ENCODE measurements around the gene TSPO2. TPM values are rescaled to one million over a fixed set of nuclear protein-coding genes. Genes with fewer than 3 reads are reported as not detected.
A peak's percentile ranks its signal among the peaks of the same experiment; 100 is the strongest.

The TSPO2 gene
- total RNA-seq, 1 donor from 2014 or later, result not detected

- Mint-ChIP-seq H3K4me1 (peaks cover 13% of the 10 kb centered on the region), H3K27me3 (no peaks in the 10 kb centered on the region), H3K27ac (no peak overlapping the region), H3K4me3 (no peak overlapping the region), H3K36me3 (ENCODE audit: low read depth) (no peaks in the 10 kb centered on the region), H3K9me3 (no peaks in the 10 kb centered on the region)
- no peak for DNase-seq
- intact Hi-C loops (cut with micrococcal nuclease), result no loop called here
Observed at GRCh38 chr6:41036186-41036585, 6.1 kb upstream of the TSPO2 start.

- DNase-seq, result no peak
- H3K4me3 Mint-ChIP-seq, result no peak overlapping the region
- H3K27ac Mint-ChIP-seq, result no peak overlapping the region
- intact Hi-C loops (cut with micrococcal nuclease), result no loop called here
- no peaks in the 10 kb centered on the region for H3K27me3 Mint-ChIP-seq
- no peaks in the 10 kb centered on the region for H3K36me3 Mint-ChIP-seq (ENCODE audit: low read depth)
- no peaks in the 10 kb centered on the region for H3K9me3 Mint-ChIP-seq
- peaks cover 12% of the 10 kb centered on the region for H3K4me1 Mint-ChIP-seq
Observed at GRCh38 chr6:41036601-41037000, 5.7 kb upstream of the TSPO2 start.

DNA sequence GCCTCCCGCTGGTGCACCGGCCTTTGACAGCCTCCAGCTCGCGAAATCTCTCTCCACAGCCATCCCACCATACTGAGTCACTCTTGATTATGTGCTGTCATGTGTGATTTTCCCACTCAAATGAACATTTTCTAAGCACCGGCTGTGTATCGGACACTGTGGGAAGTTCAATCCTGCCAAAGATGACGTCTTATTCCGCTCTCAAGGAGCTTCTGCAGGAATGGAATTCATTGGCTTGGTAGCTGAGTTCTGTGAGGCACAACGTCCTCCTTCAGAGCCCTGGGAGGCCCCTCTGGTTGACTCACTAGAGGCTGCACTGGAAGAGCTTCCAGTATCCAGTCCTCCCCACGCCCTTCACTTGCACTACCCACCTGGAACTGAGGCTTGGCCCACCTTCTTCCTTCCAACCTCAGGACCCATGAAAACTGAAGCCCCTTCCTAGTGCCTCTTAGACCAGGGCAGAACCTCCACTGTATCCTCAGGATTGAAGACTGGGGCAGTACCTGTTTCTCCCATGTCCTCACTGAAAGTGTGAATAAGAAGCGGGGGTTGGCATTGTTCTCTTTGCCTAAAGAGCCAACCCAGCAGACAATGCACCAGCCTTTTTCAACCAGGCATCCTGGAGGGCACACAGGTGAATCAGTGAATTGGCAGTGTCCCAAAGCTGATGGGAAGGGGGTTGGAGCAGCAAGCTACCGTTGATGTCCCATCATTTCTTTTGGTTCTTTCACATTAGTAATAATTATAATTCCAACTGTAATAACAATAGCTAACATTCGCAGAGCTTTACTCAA is 5.0 kb upstream of the TSPO2 start:
- Mint-ChIP-seq H3K27ac (no peak overlapping the region), H3K9me3 (no peaks in the 10 kb centered on the region), H3K27me3 (no peaks in the 10 kb centered on the region), H3K4me1 (peaks cover 12% of the 10 kb centered on the region), H3K36me3 (ENCODE audit: low read depth) (no peaks in the 10 kb centered on the region), H3K4me3 (no peak overlapping the region)
- intact Hi-C loops (cut with micrococcal nuclease), result no loop called here
- DNase-seq, result no peak

- H3K4me1 Mint-ChIP-seq, result peaks cover 12% of the 10 kb centered on the region
- H3K4me3 Mint-ChIP-seq, result no peak overlapping the region
- no peaks in the 10 kb centered on the region for H3K27me3 Mint-ChIP-seq
- intact Hi-C loops (cut with micrococcal nuclease), result no loop called here
- H3K36me3 Mint-ChIP-seq (ENCODE audit: low read depth), result no peaks in the 10 kb centered on the region
- no peak for DNase-seq
- no peak overlapping the region for H3K27ac Mint-ChIP-seq
- no peaks in the 10 kb centered on the region for H3K9me3 Mint-ChIP-seq
Observed at GRCh38 chr6:41038205-41038604, 4.1 kb upstream of the TSPO2 start.

- intact Hi-C loops (cut with micrococcal nuclease), result loop anchor here (1.0 kb wide), 1 partner anchor 11 kb away; no protein-coding TSS in a partner anchor
- H3K4me1 Mint-ChIP-seq, result peaks cover 12% of the 10 kb centered on the region
- H3K4me3 Mint-ChIP-seq, result no peak within 1 kb of the TSS
- no peaks in the 10 kb centered on the region for H3K36me3 Mint-ChIP-seq (ENCODE audit: low read depth)
- DNase-seq, result peak; percentile 90
- H3K27ac Mint-ChIP-seq, result no peak within 1 kb of the TSS
- H3K27me3 Mint-ChIP-seq, result no peaks in the 10 kb centered on the region
- no peaks in the 10 kb centered on the region for H3K9me3 Mint-ChIP-seq
Observed at GRCh38 chr6:41039060-41039998, 2.9 kb upstream of the TSPO2 start, which contains the start of gene UNC5CL. TSS of gene UNC5CL (minus strand) at chr6:41039221. CDS start at chr6:41035074, 4,147 bp downstream.

GRCh38 chr6:41040101-41040939 is 1.9 kb upstream of the TSPO2 start:
- intact Hi-C loops (cut with micrococcal nuclease), result no loop called here
- peak; percentile 67 for DNase-seq
- Mint-ChIP-seq H3K36me3 (ENCODE audit: low read depth) (no peaks in the 10 kb centered on the region), H3K27me3 (no peaks in the 10 kb centered on the region), H3K9me3 (no peaks in the 10 kb centered on the region), H3K4me1 (peaks cover 12% of the 10 kb centered on the region), H3K4me3 (no peak overlapping the region), H3K27ac (peak overlapping the region; percentile 32)

- intact Hi-C loops (cut with micrococcal nuclease), result no loop called here
- Mint-ChIP-seq H3K9me3 (no peaks in the 10 kb centered on the region), H3K36me3 (ENCODE audit: low read depth) (no peaks in the 10 kb centered on the region), H3K27ac (peak overlapping the region; percentile 32), H3K27me3 (no peaks in the 10 kb centered on the region), H3K4me1 (peaks cover 12% of the 10 kb centered on the region), H3K4me3 (no peak overlapping the region)
- no peak for DNase-seq
Observed at GRCh38 chr6:41040940-41041536, 1.2 kb upstream of the TSPO2 start.

DNA sequence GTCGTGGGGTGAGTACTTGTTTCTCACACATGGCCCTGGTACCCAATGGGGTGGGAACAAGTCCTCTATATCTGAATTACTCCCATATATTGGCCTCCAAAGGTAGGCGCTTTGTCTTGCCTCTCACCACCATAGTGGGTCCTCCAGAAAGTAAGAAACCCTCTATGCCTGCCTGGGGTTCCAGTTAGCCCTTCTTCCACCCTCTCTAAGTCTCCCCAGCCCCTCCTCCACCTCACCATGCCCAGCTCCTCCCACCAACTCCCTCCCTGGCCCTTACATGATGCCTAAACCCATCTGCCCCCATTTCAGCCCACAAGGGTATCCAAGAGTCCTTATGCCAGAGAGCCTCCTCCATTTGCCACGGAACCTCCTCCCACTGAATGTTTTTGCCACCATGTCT is 884 bp downstream of the TSPO2 start:
- no peak overlapping the region for H3K27ac Mint-ChIP-seq
- H3K9me3 Mint-ChIP-seq, result no peaks in the 10 kb centered on the region
- intact Hi-C loops (cut with micrococcal nuclease), result no loop called here
- peaks cover 12% of the 10 kb centered on the region for H3K4me1 Mint-ChIP-seq
- H3K36me3 Mint-ChIP-seq (ENCODE audit: low read depth), result no peaks in the 10 kb centered on the region
- H3K27me3 Mint-ChIP-seq, result no peaks in the 10 kb centered on the region
- no peak overlapping the region for H3K4me3 Mint-ChIP-seq
- no peak for DNase-seq

- Mint-ChIP-seq H3K27me3 (no peaks in the 10 kb centered on the region), H3K4me1 (peaks cover 2% of the 10 kb centered on the region), H3K4me3 (no peak overlapping the region), H3K9me3 (no peaks in the 10 kb centered on the region), H3K36me3 (ENCODE audit: low read depth) (no peaks in the 10 kb centered on the region), H3K27ac (no peak overlapping the region)
- DNase-seq, result no peak
- intact Hi-C loops (cut with micrococcal nuclease), result no loop called here
Observed at GRCh38 chr6:41045664-41046063, 3.4 kb downstream of the TSPO2 start.

DNA sequence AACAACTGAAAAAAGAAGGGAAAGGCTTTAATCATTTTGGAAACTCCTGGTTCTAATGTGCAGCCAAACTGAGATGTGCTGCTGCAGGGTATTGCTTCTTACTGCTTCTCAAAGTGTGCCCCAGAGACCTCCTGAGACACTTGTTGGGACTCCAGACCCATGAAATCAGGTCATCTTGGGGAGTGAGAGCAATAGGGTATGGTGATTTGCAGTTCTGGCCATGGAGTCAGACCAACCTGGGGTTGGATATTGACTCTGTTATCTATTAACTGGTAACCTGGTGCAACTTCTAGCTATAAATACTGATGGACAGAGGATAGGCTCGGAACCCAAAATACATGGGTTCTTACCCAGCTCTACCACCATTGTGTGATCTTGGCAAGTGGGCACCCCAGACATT is 3.8 kb downstream of the TSPO2 start:
- H3K27me3 Mint-ChIP-seq, result no peaks in the 10 kb centered on the region
- no peaks in the 10 kb centered on the region for H3K4me1 Mint-ChIP-seq
- no peaks in the 10 kb centered on the region for H3K36me3 Mint-ChIP-seq (ENCODE audit: low read depth)
- H3K4me3 Mint-ChIP-seq, result no peak overlapping the region
- intact Hi-C loops (cut with micrococcal nuclease), result no loop called here
- no peaks in the 10 kb centered on the region for H3K9me3 Mint-ChIP-seq
- no peak overlapping the region for H3K27ac Mint-ChIP-seq
- no peak for DNase-seq

- H3K27ac Mint-ChIP-seq, result no peak overlapping the region
- H3K4me3 Mint-ChIP-seq, result no peak overlapping the region
- H3K4me1 Mint-ChIP-seq, result peaks cover 9% of the 10 kb centered on the region
- H3K9me3 Mint-ChIP-seq, result peaks cover 4% of the 10 kb centered on the region
- DNase-seq, result no peak
- no peaks in the 10 kb centered on the region for H3K27me3 Mint-ChIP-seq
- peaks cover 4% of the 10 kb centered on the region for H3K36me3 Mint-ChIP-seq (ENCODE audit: low read depth)
- intact Hi-C loops (cut with micrococcal nuclease), result no loop called here
Observed at GRCh38 chr6:41047306-41047705, 5.0 kb downstream of the TSPO2 start.

DNA sequence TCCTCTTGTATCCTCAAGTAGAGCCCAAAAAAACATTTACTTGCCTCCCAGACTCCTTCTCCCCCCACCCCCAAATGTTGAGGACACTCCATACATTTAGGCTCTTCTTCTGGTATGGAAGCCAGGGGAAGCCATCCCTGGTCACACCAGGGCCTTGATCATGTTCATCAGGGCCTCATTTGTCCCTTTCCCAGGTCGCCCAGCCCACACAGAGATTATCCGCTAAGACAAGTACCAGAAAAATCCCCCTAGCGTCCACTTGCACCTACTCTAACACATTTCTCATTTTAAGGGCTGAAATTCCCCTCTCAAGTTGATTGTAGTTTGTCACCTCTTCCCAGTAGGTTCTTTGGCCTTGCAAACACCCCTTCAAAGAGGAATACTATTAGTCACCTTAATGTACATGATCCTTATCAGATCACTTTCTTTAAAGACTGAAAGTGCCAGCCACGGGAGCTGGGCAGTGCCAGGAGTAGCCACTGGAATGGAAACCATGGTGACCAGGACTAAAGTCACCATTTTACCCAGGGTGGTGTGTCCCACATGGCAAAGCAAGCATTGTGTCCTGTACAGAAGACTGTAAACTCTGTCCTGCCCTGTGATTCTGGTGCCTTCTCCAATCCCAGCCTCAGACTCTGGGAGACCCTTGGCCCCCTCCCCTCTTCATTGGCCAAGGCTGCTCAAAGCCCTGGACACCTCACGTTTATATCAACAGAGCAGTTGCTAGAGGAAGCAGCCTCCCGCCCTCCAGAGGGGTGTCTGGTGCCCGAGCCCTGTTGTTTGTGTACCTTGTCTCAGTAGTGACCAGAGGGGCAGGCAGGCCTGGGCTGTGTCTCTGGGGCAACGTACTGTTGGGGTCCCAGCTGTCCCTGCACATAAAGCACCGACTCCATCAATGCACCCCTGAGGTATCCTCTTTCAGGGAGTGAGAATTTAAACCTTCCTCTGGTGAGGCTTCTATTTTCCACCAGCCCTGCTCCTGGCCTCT is 5.8 kb downstream of the TSPO2 start:
- H3K36me3 Mint-ChIP-seq (ENCODE audit: low read depth), result peaks cover 4% of the 10 kb centered on the region
- no peak for DNase-seq
- H3K9me3 Mint-ChIP-seq, result peaks cover 4% of the 10 kb centered on the region
- H3K4me3 Mint-ChIP-seq, result no peak overlapping the region
- intact Hi-C loops (cut with micrococcal nuclease), result no loop called here
- H3K27me3 Mint-ChIP-seq, result no peaks in the 10 kb centered on the region
- H3K27ac Mint-ChIP-seq, result no peak overlapping the region
- H3K4me1 Mint-ChIP-seq, result peaks cover 15% of the 10 kb centered on the region

All from activated CD4-positive, alpha-beta T cell treated with anti-CD3 and anti-CD28 coated beads, Interleukin-2, amount 10 ng/mL, durations not matched to agents 24 days and 14 days (primary cell).